ENCODE data around the gene ST6GALNAC4. TPM values are rescaled to one million over a fixed set of nuclear protein-coding genes. Genes with fewer than 3 reads are reported as not detected.

Gene ST6GALNAC4
- total and polyA plus RNA-seq, 9 of the 15 experiments (the other 6 are each of a cell fraction or from before 2014, with no cell fraction given), result 2.6 to 43.1 (median 15.4) TPM

DNA sequence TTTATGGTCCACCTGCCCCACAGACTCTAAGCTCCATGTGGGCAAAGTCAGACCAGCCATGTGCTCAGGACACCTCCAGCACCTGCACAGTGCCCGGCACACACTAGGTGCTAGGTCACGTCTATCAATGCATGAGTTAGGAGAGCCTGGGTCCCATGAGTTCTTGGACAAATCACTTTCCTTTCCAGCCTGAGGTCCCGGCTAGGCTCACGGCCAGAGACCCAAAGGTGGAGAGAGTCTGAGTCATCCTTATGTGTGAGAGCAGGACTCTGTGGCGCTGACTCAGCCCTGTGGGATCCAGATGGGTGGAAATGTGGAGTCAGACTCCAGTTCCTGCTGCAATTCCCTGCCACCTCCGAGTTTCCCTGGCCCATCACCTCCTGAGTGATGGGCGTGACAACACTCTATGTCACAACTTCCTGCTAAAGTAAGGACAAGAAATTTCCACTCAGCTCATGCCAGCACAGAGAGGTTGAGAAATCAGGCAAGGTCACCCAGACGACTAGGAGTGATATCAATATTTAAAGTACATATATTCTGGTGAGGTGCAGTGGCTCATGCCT lies 2.5 kb upstream of the ST6GALNAC4 start (continued):
- TF ChIP-seq, protein P1, sequence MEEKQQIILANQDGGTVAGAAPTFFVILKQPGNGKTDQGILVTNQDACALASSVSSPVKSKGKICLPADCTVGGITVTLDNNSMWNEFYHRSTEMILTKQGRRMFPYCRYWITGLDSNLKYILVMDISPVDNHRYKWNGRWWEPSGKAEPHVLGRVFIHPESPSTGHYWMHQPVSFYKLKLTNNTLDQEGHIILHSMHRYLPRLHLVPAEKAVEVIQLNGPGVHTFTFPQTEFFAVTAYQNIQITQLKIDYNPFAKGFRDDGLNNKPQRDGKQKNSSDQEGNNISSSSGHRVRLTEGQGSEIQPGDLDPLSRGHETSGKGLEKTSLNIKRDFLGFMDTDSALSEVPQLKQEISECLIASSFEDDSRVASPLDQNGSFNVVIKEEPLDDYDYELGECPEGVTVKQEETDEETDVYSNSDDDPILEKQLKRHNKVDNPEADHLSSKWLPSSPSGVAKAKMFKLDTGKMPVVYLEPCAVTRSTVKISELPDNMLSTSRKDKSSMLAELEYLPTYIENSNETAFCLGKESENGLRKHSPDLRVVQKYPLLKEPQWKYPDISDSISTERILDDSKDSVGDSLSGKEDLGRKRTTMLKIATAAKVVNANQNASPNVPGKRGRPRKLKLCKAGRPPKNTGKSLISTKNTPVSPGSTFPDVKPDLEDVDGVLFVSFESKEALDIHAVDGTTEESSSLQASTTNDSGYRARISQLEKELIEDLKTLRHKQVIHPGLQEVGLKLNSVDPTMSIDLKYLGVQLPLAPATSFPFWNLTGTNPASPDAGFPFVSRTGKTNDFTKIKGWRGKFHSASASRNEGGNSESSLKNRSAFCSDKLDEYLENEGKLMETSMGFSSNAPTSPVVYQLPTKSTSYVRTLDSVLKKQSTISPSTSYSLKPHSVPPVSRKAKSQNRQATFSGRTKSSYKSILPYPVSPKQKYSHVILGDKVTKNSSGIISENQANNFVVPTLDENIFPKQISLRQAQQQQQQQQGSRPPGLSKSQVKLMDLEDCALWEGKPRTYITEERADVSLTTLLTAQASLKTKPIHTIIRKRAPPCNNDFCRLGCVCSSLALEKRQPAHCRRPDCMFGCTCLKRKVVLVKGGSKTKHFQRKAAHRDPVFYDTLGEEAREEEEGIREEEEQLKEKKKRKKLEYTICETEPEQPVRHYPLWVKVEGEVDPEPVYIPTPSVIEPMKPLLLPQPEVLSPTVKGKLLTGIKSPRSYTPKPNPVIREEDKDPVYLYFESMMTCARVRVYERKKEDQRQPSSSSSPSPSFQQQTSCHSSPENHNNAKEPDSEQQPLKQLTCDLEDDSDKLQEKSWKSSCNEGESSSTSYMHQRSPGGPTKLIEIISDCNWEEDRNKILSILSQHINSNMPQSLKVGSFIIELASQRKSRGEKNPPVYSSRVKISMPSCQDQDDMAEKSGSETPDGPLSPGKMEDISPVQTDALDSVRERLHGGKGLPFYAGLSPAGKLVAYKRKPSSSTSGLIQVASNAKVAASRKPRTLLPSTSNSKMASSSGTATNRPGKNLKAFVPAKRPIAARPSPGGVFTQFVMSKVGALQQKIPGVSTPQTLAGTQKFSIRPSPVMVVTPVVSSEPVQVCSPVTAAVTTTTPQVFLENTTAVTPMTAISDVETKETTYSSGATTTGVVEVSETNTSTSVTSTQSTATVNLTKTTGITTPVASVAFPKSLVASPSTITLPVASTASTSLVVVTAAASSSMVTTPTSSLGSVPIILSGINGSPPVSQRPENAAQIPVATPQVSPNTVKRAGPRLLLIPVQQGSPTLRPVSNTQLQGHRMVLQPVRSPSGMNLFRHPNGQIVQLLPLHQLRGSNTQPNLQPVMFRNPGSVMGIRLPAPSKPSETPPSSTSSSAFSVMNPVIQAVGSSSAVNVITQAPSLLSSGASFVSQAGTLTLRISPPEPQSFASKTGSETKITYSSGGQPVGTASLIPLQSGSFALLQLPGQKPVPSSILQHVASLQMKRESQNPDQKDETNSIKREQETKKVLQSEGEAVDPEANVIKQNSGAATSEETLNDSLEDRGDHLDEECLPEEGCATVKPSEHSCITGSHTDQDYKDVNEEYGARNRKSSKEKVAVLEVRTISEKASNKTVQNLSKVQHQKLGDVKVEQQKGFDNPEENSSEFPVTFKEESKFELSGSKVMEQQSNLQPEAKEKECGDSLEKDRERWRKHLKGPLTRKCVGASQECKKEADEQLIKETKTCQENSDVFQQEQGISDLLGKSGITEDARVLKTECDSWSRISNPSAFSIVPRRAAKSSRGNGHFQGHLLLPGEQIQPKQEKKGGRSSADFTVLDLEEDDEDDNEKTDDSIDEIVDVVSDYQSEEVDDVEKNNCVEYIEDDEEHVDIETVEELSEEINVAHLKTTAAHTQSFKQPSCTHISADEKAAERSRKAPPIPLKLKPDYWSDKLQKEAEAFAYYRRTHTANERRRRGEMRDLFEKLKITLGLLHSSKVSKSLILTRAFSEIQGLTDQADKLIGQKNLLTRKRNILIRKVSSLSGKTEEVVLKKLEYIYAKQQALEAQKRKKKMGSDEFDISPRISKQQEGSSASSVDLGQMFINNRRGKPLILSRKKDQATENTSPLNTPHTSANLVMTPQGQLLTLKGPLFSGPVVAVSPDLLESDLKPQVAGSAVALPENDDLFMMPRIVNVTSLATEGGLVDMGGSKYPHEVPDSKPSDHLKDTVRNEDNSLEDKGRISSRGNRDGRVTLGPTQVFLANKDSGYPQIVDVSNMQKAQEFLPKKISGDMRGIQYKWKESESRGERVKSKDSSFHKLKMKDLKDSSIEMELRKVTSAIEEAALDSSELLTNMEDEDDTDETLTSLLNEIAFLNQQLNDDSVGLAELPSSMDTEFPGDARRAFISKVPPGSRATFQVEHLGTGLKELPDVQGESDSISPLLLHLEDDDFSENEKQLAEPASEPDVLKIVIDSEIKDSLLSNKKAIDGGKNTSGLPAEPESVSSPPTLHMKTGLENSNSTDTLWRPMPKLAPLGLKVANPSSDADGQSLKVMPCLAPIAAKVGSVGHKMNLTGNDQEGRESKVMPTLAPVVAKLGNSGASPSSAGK (IDR thresholded peaks at IDR 0.05), result no peak
- TF ChIP-seq, protein P2, sequence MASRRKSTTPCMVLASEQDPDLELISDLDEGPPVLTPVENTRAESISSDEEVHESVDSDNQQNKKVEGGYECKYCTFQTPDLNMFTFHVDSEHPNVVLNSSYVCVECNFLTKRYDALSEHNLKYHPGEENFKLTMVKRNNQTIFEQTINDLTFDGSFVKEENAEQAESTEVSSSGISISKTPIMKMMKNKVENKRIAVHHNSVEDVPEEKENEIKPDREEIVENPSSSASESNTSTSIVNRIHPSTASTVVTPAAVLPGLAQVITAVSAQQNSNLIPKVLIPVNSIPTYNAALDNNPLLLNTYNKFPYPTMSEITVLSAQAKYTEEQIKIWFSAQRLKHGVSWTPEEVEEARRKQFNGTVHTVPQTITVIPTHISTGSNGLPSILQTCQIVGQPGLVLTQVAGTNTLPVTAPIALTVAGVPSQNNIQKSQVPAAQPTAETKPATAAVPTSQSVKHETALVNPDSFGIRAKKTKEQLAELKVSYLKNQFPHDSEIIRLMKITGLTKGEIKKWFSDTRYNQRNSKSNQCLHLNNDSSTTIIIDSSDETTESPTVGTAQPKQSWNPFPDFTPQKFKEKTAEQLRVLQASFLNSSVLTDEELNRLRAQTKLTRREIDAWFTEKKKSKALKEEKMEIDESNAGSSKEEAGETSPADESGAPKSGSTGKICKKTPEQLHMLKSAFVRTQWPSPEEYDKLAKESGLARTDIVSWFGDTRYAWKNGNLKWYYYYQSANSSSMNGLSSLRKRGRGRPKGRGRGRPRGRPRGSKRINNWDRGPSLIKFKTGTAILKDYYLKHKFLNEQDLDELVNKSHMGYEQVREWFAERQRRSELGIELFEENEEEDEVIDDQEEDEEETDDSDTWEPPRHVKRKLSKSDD (conservative IDR thresholded peaks at IDR 0.05; ENCODE audit: low read length), result no peak
- TF ChIP-seq CEBPG (CRISPR knock-in tag; IDR thresholded peaks at IDR 0.05) (peak; percentile 57), CEBPG (tag; conservative IDR thresholded peaks at IDR 0.05 in 1 of 2, IDR thresholded peaks at IDR 0.05 in 1 of 2) (peak; percentile 66 to 82), ZNF24 (IDR thresholded peaks at IDR 0.05) (no peak), ZNF232 (CRISPR knock-in tag; IDR thresholded peaks at IDR 0.05) (no peak; the same call in 1 of the 2 replicates), ZNF12 (CRISPR knock-in tag; IDR thresholded peaks at IDR 0.05) (no peak), ZNF707 (CRISPR knock-in tag; conservative IDR thresholded peaks at IDR 0.05) (no peak), FOXK2 (conservative IDR thresholded peaks at IDR 0.05 in 1 of 2, IDR thresholded peaks at IDR 0.05 in 1 of 2; ENCODE audit: low read depth in 2 of 2) (no peak), ETV6 (IDR thresholded peaks at IDR 0.05; ENCODE audit: borderline replicate concordance in 1 of 2, low read depth in 2 of 2, low read length in 1 of 2) (no peak), ETV6 (CRISPR knock-in tag; IDR thresholded peaks at IDR 0.05; ENCODE audit: borderline replicate concordance) (no peak), PTRF (tag; IDR thresholded peaks at IDR 0.05) (no peak)
- TF ChIP-seq, protein P3, sequence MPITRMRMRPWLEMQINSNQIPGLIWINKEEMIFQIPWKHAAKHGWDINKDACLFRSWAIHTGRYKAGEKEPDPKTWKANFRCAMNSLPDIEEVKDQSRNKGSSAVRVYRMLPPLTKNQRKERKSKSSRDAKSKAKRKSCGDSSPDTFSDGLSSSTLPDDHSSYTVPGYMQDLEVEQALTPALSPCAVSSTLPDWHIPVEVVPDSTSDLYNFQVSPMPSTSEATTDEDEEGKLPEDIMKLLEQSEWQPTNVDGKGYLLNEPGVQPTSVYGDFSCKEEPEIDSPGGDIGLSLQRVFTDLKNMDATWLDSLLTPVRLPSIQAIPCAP (CRISPR knock-in tag; IDR thresholded peaks at IDR 0.05; ENCODE audit: borderline replicate concordance), result no peak
